ENCODE results near the gene TEKT5.
"Not testable (repeated sequence)": the region's sequence is repeated elsewhere in the genome, so short reads cannot be mapped to it uniquely, and the experiment has no call there.

The TEKT5 gene

DNA sequence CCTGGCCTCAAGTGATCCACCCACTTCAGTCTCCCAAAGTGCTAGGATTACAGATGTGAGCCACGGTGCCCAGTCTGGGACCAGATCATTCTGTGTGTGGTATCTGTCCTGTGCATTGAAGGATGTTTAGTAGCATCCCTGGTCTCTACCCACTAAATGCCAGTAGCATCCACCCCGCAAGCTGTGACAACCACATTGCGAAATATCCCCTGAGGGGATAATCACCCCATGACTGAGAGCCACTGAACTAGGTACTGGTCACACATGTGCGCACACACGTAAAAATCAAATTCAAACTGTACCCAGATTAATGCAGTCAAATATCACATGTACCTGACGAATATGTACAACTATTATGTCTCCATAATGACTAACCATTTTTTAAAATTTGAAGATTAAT is 35.8 kb downstream of the TEKT5 start:
- DNase-seq (ENCODE audit: low read depth), result no peak

DNA sequence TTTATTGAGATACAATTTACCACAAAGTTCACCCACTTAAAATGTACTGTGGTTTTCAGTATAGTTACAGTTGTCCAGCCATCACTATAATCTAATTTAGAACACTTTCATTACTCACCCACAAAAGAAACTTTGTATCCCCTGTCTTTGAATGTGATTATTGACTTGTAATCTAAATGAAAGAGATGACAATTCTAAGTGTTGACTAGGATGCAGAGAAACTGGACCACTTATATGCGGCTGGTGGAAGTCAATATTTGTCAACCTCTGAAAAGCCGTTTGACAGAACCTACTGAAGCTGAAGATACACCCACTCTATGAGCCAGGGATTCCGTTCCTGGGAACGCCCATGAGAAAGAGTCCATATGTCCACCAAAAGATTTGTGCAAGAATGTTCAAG is 36.8 kb downstream of the TEKT5 start:
- no peak for DNase-seq (ENCODE audit: low read depth)

DNA sequence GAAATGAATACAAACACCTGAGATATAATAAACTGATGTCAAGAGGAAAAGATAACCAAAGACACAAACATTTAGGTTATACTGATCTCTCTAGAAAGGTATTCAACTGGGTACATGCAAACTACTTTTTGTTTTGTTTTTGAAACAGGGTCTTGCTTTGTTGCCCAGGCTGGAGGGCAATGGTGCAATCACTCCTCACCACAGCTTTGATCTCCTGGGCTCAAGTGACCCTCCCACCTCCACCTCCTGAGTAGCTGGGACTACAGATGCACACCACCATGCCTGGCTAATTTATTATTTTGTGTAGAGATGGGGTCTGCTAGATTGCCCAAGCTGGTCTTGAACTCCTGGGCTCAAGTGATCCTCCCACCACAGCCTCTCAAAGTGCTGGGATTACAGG is 38.1 kb downstream of the TEKT5 start:
- DNase-seq (ENCODE audit: low read depth), result no peak

DNA sequence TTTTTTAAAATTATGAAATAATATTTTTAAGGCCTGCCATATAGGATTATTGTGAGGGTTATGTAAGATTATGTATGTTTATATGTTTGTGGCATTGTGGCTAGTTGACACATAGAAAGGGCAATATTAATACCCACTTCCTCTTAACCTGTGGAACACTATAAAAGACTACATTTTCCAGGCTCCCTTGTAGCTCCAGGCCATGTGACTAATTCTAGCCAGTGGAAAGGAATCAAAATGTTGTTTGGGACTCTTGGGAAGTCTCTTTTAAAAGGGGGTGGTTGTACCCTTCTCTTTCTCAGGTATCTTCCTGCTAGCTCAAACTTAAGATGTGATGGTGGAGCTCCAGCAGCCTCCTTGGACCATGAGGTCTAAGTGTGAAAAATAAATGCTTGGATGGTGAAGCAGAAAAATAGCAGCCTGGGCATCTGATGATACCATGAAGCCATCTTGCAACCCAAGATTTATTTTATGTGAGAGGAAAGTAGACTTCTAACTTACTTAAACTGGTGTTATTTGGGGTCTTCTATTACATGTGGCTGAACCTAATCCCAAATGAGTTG is 39.2 kb downstream of the TEKT5 start:
- DNase-seq (ENCODE audit: low read depth), result no peak

DNA sequence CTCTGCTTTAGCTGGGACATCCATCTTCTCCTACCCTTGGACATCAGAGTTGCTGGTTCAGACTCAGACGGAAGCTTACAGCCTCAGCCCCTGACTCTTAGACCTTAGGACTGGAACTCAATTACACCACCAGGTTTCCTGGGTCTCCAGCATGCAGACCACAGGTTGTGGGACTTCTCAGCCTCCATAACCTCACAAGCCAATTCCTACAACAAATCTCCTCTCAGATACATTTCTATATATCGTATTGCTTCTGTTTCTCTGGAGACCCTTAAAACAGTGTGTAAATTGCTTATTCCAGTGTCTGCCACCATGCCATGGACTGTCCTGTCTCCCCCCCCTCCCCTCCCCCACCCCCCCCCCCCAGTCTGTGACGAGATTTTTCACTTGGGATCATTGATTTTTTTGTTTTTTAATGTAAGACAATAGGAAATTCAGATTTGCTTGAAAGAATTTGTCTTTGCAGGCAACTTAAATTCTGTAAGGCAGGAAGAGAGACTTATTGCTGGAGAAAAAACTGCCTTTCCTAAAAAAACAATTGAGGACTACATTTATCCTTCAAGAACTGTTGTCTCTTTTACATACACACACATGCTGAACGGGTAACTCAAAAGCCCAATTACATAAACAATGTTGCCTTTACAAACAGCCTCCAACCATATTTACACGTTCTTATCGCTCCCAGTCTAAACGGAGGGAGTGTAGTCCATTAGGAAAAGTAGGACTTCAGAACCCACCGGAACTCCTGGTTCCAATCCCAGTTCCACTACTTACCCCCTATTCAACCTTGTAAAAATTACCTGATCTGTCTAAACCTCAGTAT is 39.9 kb downstream of the TEKT5 start:
- DNase-seq (ENCODE audit: low read depth), result no peak

DNA sequence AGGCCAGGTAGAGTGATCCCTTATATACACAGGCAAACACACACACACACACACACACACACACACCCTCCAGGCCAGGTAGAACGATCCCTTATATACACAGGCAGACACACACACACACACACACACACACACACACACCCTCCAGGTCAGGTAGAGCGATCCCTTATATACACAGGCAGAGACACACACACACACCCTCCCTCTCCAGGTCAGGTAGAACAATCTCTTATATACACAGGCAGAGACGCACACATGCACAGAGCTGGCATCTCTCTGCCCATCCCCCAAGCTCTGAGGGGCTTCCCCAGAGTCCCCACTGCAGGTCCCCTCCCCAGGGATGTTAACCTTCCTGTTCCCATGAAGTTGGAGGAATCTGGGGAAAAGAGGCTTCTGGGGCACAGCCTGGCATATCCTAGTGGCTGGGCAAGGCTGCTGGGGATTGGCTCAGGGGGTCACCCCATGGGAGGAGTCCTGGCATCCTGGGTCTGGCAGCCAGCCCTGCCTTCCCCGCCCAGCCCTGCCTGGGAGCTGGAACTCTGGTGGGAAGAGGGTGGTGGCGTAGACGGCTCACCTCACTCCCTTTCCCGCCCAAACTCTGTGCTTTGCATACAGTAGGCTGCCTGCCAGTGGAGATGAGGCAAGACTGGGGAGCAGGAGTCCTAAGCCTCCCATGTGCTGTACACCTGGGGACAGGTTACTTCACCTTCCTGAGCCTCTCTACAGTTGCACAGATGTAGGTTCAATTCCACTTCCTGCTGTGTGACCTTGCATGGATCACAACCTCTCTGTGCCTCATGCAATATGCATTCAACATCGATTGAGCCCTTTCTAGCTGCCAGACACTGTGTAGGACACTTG is 41.8 kb downstream of the TEKT5 start:
- no peak for DNase-seq (ENCODE audit: low read depth)

DNA sequence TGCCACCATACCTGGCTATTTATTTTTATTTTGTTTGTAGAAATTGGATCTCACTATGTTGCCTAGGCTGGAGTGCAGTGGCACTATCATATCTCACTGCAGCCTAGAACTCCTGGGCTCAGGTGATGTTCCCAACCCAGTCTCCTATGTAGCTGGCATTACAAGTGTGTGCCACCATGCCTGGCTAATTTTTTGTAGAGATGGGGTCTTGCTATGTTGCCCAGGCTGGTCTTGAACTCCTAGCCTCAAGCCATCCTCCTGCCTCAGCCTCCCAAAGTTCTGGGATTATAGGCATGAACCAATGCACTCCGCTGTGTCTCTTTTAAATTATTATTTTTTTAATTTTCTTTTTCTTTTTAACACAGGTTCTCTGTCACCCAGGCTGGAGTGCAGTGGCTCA is 45.6 kb downstream of the TEKT5 start:
- not testable (repeated sequence) for DNase-seq (ENCODE audit: low read depth)

DNA sequence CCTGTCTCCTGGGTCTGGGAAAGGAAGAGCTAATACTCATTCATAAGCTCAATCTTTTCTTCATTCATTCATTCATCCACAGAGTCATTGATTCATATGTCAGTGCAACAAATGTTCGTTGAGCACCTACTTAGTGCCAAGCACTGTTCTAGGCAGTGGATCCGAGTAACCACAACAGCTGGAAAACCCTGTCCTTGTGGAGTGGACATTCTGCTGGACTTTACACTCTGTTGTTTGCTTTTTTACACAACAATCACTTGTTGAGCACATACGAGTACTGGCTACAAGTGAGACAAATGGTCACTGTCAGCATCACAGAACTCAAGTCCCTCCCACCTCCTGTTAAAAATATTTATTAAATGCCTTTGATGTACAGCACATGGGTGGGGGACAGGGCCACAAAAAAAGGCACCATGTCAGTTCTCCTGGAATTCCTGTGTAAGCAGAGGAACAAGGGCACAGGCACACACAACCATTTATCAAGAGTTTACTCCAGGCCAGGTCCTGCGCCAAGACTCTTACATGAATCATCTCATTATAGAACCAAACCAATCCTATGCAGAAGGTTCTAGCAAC is 46.9 kb downstream of the TEKT5 start:
- DNase-seq (ENCODE audit: low read depth), result no peak

DNA sequence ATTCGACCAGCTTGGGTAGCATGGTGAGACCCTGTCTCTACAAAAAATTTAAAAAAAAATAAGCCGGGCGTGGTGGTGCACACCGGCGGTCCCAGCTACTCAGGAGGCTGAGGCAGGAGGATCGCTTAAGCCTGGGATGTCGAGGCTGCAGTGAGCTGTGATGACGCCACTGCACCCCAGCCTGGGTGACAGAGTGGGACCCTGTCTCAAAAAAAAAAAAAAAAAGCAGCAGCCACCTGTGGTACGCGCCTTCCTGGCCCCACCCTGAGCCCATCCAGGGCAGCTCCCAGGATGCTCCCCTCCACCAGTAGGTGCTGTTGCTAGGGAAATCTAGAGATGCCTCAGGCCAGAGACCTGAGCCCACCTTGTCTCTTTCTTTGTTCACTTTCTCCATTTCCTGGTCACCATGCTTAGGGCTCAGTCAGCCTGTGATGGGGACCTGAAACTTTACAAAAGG is 47.4 kb downstream of the TEKT5 start:
- no peak for DNase-seq (ENCODE audit: low read depth)

DNA sequence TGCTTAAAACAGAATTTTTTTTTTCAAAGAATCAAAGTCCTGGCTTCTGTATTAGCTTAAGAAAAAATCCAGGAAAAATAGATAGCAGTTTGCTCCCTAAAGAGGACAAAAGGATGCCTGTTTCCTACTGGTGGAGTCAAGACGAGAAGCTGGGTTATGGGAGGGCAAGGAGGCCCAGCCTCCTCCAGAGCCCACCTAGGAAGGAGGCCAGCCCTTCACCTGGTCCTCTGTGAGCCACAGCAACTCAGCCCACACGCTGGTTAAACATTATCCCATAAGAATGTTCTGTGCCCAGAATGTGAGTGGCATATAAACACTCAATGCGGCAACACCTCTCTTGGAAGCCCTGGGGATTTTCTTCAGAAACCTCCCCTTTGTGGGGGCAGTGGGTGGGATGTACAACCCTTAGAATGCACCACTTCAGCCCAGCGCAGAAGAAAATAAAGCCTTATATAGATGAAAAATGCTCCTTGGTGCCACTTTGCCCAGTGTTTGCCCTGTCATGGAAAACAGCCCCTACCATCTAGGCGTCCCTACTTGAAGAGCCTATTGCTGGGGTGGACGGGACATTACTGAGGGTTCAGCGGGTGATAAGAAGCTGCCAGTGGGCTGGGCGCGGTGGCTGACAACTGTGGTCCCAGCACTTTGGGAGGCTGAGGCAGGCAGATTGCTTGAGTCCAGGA is 48.0 kb downstream of the TEKT5 start:
- no peak for DNase-seq (ENCODE audit: low read depth)

DNA sequence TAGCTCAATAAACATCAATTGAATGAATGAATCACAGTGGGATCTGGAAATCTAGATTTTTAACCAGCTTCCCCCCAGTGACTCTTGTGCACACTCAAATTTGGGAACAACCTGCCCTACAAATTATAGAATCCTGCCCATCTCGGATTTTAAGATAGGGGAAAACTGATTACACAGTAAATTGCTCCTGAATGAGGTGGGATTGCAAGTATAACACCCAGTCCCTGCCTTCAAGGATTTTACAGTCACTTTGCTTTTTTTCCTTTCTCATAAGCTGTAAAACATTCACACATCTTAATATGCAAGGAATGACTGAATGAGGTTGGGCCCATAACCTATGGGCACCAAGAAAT is 48.5 kb downstream of the TEKT5 start:
- DNase-seq (ENCODE audit: low read depth), result no peak

DNA sequence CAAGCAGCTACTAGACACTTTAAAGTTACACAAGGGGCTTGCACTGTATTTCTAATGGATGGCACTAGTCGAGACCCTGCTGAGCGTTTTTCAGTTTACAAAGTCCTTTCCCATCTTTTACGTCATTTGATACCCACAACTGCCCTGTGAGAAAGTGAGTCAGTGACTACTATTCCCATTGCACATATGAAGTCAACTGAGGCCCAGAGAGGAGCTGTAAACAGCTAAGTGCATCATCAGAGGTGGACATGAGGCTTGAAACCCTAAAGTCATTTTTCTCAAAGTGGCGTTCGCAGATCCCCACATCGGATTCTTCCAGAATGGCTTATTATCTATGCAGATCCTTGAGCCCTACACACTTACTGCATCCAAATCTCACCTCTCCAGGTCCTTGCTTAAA is 50.6 kb downstream of the TEKT5 start:
- no peak for DNase-seq (ENCODE audit: low read depth)

DNA sequence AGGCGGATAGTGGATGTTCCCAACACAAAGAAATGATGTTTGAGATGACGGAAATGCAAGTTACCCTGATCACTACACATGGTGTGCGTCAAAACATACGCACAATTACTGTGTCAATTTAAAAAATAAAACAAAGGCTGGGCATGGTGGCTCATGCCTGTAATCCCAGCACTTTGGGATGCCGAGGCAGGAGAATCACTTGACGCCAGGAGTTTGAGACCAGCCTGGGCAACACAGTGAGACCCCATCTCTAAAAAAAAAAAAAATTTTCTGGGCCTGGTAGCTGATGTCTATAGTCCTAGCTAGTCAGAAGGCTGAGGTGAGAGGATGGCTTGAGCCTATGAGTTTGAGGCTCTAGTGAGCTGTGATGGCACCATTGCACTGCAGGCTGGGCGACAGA is 51.8 kb downstream of the TEKT5 start:
- DNase-seq (ENCODE audit: low read depth), result no peak

DNA sequence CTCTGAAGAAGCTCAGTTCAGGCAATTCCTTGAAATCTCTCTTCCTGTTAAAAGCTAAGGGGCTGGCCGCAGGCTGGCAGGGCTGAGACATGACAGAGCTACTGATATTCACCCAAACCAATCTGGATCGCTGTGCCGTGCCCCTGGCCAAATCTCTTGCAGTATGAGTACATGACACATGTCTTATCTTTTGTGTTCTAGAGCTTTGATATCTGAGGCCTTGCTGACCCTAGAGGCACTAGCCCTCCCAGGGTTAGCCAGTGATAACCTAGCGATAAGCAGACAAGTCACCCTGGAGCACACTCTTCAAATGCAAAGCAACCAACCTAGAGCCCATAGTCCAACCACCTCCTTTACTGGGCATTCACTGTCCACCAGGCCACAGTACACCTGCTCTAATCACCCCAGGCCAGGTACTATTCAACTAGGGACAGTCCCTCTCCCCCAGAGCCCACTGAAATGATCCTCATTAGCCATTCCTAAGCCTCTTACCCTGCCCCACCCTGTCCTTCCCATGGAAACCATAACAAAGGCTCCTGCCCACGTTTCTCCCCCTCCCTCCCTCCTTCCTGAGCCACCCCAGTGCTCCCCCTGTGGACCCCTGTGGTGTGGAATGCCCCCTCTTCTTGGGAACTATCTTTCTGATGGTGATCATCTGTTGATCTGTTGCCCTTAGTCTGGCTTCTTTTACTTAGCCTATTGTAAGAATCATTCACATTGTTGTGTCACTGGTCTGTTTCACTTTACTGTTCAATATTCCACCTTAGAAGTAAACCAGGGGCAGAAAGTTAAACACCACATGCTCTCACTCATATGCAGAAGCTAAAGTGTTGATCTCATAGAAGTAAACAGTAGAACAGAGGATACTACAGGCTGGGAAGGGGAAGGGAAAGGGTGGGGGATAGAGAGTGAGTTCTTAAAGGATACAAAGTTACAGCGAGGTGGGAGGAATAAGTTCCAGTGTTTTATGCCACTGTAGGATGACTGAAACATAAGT is 52.5 kb downstream of the TEKT5 start:
- DNase-seq (ENCODE audit: low read depth), result no peak

DNA sequence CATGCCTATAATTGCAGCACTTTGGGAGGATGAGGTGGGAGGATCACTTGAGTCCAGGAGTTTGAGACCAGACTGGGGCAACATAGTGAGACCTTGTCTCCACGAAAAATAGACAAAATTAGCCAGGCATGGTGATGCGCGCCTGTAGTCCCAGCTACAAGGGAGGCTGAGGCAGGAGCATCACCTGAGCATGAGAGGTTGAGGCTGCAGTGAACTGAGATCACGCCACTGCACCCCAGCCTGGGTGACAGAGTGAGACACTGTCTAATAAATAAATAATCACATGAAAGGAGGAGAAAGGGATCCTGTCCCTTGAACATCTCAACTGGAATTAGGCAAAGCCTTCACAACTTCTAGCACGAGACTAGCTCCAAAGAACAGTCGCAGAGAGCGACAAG is 53.2 kb downstream of the TEKT5 start:
- no peak for DNase-seq (ENCODE audit: low read depth)

DNA sequence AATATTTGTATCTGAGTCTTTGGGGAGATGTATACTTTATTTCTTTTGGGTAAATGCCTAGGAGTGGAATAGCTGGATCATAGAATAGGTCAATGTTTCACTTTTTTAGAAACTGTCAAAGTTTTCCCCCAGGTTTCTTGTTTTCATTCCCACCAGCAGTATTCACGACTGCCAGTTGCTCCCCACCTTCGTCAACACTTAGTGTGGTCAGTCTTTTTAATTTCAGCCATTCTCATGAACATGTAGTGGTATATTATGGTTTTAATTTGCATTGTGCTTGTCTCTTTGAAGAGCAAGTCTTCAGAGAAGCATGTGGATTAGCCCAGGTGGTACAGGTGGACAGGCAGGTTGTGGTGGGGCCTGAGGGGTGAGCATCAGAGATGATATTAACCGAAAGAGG is 53.8 kb downstream of the TEKT5 start:
- no peak for DNase-seq (ENCODE audit: low read depth)

DNA sequence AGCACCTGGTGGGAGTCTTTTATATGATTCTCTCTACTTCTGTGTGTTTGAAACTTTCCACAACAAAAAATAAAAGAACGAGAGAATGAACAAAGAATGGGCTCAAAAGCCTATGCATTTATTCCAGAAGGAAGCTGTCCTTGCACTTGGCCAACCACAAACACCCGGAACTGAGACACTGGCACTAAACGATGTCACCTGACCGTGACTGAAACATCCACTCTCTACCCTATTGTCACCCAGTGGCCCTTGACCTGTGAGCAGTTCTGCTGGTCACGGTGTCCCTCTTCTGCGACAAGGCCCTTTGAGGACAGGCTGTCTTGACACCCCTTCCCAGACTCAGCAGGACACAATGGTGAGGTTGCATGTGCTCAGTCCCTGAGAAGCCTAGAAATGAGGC is 56.6 kb downstream of the TEKT5 start:
- no peak for DNase-seq (ENCODE audit: low read depth)

DNA sequence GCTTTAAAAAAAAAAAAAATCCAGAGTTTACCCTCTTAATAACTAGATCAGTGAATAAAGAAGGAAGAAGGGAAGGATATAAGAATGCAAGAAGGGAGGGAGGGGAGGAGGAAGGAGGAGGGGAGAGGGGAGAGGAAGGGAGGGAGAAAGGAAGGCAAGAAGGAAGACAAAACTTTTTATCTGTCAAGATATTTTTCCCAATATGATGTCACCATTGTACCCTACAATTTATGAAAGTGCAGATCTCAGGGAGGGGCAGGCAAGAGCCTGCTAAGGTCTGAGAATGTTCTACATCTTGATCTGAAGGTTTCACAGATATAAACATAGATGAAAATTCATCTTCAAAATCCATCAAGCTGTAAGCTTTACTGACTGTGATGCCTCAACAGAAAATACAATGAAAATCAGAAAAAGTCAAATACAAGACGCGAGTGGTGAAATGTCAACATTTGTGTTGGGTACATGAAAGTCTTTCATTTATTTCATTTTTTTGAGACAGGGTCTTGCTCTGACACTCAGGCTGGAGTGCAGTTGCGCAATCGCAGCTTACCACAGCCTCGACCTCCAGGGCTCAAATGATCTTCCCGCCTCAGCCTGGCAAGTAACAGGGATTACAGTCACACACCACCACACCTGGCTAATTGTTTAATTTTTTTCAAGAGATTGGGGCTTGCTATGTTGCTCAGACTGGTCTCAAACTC is 57.2 kb downstream of the TEKT5 start:
- no peak for DNase-seq (ENCODE audit: low read depth)

DNA sequence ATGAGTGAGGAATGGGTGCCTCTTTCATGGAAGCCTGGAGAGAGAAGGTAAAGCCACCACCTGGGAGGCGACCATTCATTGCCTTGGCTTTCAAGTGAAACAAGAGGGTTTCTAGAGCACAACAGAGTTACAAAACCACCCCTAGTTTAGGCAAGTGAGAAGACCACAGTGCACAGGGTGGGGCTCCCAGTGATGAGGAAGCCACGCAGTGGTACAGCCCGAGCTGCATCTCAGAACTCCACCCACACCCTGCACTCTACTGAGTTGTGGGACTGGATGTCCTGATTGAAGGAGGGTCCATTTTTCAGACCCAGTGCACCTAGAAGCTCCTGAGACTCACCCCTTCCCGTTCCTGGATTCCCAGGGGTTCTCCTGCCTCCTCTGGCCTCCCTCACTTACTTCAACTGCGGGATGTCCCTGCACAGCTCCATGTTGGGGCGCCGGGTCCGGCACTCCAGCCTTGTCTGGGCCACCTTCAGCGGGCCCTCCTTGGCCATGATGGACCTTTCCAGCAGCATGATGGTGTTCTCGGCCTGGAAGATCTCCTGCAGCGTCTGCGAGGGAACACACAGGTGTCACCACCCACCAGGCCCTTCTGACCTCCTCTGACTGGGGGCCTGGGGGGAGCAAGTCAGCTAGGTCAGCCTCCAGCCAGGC is 59.2 kb downstream of the TEKT5 start:
- DNase-seq (ENCODE audit: low read depth), result no peak

DNA sequence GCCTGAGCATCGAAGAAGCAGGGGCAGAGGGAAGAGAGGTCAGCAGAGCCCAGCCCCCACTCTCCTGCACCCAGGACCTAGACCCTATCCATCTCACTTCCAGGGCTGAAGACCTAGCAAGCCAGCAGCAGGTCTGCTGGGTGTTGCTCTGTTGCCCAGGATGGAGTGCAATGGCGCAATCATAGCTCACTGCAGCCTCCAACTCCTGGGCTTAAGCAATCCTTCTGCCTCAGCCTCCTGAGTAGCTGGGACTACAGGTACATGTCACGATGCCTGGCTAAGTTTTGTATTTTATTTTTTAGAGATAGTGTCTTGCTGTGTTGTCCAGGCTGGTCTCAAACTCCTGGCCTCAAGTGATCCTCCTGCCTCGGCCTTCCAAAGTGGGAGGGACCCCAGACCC is 61.3 kb downstream of the TEKT5 start:
- not testable (repeated sequence) for DNase-seq (ENCODE audit: low read depth)
